NCI-H1436 treated with DMSO at 0.1 percent for 48 hours (cell line): ENCODE results near the gene SEZ6.

Experiments
- DNase-seq: peaks from one replicate; lab custom pipeline; 2025; lab: John Stamatoyannopoulos, UW

SEZ6 gene

GRCh38 chr17:28975646-28976045 lies 30.2 kb downstream of the SEZ6 start:
- DNase-seq = no peak

GRCh38 chr17:28975031-28975430 lies 30.8 kb downstream of the SEZ6 start:
- DNase-seq = no peak

- DNase-seq = no peak
Observed at GRCh38 chr17:28974451-28974850, 31.4 kb downstream of the SEZ6 start.

DNA sequence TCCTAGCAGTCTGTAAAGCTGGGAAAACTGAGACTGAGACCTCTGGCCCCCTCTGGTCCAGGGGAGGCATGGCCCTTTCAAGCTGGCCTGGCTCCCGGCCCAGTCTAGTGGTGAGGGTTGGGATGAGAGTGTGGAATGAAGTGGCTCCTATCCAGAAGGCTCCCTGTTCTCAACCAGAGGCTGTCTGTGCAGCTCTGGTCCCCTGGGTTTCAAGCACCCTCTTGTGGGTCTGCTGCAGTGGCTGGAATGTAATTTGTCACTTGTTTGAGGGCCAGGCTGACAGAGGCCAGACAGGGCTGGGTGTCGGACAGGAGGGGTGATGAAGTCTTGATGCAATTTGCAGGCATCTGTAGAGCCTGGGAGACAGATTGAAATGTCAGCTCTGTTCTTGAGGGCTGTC lies 32.4 kb downstream of the SEZ6 start:
- DNase-seq = no peak

GRCh38 chr17:28972437-28972836 lies 33.4 kb downstream of the SEZ6 start:
- DNase-seq = no peak

GRCh38 chr17:28970879-28971278 lies 35.0 kb downstream of the SEZ6 start:
- no peak for DNase-seq

DNA sequence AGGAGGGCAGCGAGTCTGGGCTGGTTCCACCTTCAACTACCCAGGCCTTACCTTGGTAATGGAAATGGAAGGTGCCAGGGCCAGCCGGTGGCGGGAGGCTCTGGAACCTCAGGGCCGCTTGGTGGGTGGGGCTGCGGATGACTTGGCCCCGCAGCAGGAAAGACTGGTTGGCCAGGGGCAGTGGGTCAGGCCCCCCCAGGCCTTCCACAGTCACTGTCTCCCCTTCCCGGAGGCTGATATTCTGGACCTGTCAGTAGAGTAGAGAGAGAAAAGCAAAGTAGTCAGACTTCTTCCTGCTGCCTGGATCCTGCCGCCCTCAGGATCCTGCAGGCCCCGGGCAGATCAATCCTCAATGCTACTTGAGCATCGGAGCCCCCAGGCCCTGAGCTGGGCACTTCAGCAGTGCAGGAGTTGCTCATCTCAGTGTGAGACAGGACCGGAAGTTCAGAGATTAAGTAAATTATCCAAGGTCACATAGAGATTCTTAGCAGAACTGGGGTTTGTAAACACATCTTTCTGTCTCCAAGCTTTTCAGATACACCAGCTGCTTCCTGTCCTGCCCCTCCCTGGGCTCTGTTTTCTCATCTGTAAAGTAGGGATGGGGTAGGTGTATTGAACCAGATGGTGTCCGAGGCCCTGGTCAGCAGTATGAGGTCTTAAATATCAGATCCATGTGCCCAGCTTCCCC lies 36.0 kb downstream of the SEZ6 start:
- no peak for DNase-seq

DNA sequence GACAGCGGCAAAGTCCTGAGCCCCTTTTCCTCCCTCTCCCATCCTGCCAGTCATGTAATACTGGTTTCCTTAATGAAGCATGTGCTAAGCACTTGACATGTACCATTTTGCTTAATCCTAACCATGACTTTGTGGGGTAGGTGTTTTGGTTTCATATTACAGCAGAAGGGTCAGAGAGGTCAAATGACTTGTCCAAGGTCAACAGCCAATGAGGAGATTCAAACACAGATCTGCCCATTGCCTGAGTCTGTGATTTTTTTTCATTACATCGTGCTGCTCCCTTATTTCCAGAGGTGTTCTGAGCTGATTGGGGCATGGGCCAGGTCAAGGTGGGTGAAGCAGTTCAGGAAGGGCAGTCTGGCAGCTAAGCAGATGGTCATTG lies 36.9 kb downstream of the SEZ6 start:
- DNase-seq = no peak

DNA sequence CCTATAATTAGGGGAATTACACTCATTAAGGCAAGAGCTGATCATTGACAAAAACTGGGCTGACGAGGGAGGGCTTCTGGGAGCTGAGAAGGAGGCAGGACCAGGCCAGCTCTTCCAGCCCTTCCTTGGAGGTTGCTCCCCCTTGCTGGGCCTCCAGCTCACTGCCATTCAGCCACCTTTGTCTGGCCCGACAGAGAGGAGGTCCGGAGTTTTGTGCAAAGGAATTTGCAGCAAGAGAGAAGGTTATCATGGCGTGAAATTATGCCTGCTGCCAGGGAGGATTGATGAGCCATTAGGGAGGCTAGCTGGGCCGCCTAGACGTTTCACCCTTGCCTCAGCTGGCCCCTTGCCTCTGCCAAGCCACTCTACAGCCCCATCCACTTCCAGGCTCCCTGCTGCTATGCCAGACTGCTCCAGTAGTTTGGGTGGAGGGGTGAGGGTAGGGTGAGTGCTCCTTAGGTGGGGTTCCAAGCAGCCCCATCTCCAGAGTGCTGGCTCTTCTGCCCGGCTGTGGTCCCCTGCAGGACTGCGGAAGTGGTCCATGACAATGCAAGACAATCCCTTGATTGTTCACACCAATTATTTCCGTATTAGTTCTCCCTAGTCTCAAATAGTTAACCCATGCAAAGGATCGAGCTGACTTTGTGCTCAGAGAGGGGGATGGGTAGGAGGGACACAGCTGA lies 37.5 kb downstream of the SEZ6 start:
- DNase-seq = no peak

GRCh38 chr17:28967221-28968135 lies 38.4 kb downstream of the SEZ6 start:
- no peak for DNase-seq

DNA sequence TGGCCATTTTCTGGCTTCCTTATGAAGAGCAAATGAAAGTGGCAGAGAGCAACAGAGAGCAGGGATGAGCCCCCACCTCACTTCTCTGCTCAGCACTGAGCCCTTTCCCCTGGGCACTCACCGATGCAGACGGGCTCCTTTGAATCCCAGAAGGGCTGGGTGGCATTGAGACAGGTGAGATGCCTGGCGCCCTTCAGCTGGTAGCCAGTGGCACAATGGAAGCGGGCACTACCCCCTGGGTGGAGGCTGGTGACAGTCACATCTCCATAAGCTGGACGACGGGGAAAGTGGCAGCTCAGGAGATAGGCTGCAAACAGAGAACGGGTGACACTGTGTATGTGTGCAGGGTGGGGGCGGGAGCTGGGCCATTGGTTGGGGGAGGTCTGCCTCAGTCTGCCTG lies 42.0 kb downstream of the SEZ6 start:
- DNase-seq = no peak

GRCh38 chr17:28963055-28963611 lies 42.7 kb downstream of the SEZ6 start:
- DNase-seq = no peak

GRCh38 chr17:28961391-28961790 lies 44.4 kb downstream of the SEZ6 start:
- no peak for DNase-seq

DNA sequence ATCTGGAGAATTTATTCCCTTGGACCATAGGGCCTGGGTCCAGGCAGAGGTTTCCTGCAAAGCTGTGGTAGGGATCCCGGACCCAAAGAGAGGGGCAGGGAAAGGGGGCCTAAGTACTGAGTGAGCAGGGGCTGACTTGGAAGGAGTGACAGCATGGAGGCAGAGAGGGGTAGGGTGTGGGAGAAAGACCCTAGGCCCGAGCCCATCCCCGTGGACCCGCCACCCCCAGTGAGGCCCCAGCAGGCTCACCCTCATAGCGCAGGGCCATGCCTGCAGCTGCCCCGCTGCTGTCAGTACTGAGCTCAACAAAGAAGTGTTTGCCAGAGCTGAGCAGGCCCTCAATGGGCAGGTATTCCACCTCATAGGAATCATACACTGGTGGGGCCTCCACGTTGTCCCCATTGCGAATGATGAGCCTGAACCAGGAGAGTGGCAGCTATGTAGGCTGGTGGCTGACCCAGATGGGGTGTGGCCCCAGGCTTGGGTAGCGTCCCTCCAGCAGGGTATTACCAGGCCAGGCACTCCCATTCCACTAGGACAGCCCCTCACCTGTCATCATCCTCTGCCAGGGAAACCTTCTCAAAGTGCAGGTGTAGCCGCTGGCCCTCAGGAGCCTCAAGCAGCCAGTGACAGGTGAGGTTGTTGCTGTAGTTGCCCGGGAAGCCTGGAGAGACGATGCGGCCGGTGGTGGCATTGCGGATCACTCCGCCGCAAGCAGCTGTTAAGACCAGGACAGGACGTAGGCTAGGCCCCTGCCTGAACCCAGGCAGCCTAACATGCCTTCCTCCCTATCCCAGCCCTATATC lies 45.4 kb downstream of the SEZ6 start:
- DNase-seq = no peak

GRCh38 chr17:28959471-28959871 lies 46.4 kb downstream of the SEZ6 start:
- DNase-seq = no peak

- no peak for DNase-seq
Observed at GRCh38 chr17:28958820-28959455, 46.9 kb downstream of the SEZ6 start.

GRCh38 chr17:28957992-28958355 lies 47.9 kb downstream of the SEZ6 start:
- no peak for DNase-seq

GRCh38 chr17:28957277-28957991 lies 48.4 kb downstream of the SEZ6 start:
- no peak for DNase-seq

- DNase-seq = no peak
Observed at GRCh38 chr17:28956861-28957260, 49.0 kb downstream of the SEZ6 start.

- DNase-seq = no peak
Observed at GRCh38 chr17:28956112-28956511, 49.7 kb downstream of the SEZ6 start.

GRCh38 chr17:28955408-28955807 lies 50.4 kb downstream of the SEZ6 start:
- DNase-seq = no peak
